Activated naive CD8-positive, alpha-beta T cell treated with anti-CD3 and anti-CD28 coated beads, Interleukin-2, amount 10 ng/mL, durations not matched to agents 7 days and 5 days (primary cell): ENCODE results near the gene CD300LG. TPM values are rescaled to one million over a fixed set of nuclear protein-coding genes. Genes with fewer than 3 reads are reported as not detected.

Experiments used
- ATAC-seq: fragments of 150-1000 bp; cut with Tn5 transposase; one replicate; pipeline ENCODE4 v1.10.0; 2021; ENCODE audit warnings: low read depth, moderate library complexity
- POLR2A ChIA-PET: fragments of 350-600 bp; sonication (Branson Sonifier 250); formaldehyde crosslinking; loops from one replicate; lab custom pipeline; 2021; ENCODE audit warnings: antibody characterized with exemption; lab: Charles Lee
- DNase-seq: peaks from one replicate; pipeline ENCODE4 v3.0.0; 2021
- H3K27ac Mint-ChIP-seq: one replicate; pipeline ENCODE4 v1.8.0; 2022; ENCODE audit warnings: mild to moderate bottlenecking, mixed read lengths
- H3K27me3 Mint-ChIP-seq: one replicate; pipeline ENCODE4 v1.8.0; 2022; ENCODE audit warnings: mild to moderate bottlenecking, moderate library complexity, mixed read lengths
- H3K36me3 Mint-ChIP-seq: one replicate; pipeline ENCODE4 v1.8.0; 2021; ENCODE audit warnings: mild to moderate bottlenecking, mixed read lengths
- H3K4me1 Mint-ChIP-seq: one replicate; pipeline ENCODE4 v1.8.0; 2021; ENCODE audit warnings: mixed read lengths
- H3K4me3 Mint-ChIP-seq: one replicate; pipeline ENCODE4 v1.8.0; 2022; ENCODE audit warnings: mild to moderate bottlenecking, moderate library complexity, mixed read lengths
- H3K9me3 Mint-ChIP-seq: one replicate; pipeline ENCODE4 v1.8.0; 2021; ENCODE audit warnings: mixed read lengths
- total RNA-seq, 2 experiments: library from RNA; stranded (reverse); gene quantifications; one replicate each; pipeline ENCODE4 v1.2.3, GENCODE V29; 2021

The CD300LG gene
- total RNA-seq, 2 experiments from 2014 or later: not detected

- ATAC-seq (no peak), DNase-seq (no peak)
- peaks cover 4% of the 10 kb centered on the region for H3K27me3 Mint-ChIP-seq
- no peak overlapping the region for H3K4me3 Mint-ChIP-seq
- no peaks in the 10 kb centered on the region for H3K4me1 Mint-ChIP-seq
- POLR2A ChIA-PET: no interaction called here
- no peaks in the 10 kb centered on the region for H3K36me3 Mint-ChIP-seq
- no peaks in the 10 kb centered on the region for H3K9me3 Mint-ChIP-seq
- H3K27ac Mint-ChIP-seq: no peak overlapping the region
Observed at GRCh38 chr17:43814714-43815113, 32.3 kb upstream of the CD300LG start.

GRCh38 chr17:43816336-43817320 is 30.3 kb upstream of the CD300LG start:
- Mint-ChIP-seq H3K36me3 (no peaks in the 10 kb centered on the region), H3K4me1 (no peaks in the 10 kb centered on the region), H3K27me3 (peaks cover 6% of the 10 kb centered on the region), H3K27ac (no peak overlapping the region), H3K9me3 (no peaks in the 10 kb centered on the region), H3K4me3 (no peak overlapping the region)
- POLR2A ChIA-PET: no interaction called here
- no peak for DNase-seq
- ATAC-seq: no peak

GRCh38 chr17:43817826-43818225 is 29.1 kb upstream of the CD300LG start:
- Mint-ChIP-seq H3K4me3 (no peak overlapping the region), H3K9me3 (no peaks in the 10 kb centered on the region), H3K27me3 (peaks cover 6% of the 10 kb centered on the region), H3K27ac (no peak overlapping the region), H3K36me3 (no peaks in the 10 kb centered on the region), H3K4me1 (no peaks in the 10 kb centered on the region)
- ATAC-seq (no peak), DNase-seq (no peak)
- POLR2A ChIA-PET: interaction anchor here (0.6 kb wide), 1 partner anchor 31 kb away, joined by 3 read pairs; no protein-coding TSS in a partner anchor

- Mint-ChIP-seq H3K27ac (no peak overlapping the region), H3K4me3 (no peak overlapping the region), H3K36me3 (no peaks in the 10 kb centered on the region), H3K4me1 (no peaks in the 10 kb centered on the region), H3K9me3 (no peaks in the 10 kb centered on the region), H3K27me3 (peaks cover 6% of the 10 kb centered on the region)
- ATAC-seq: no peak
- DNase-seq: no peak
- POLR2A ChIA-PET: no interaction called here
Observed at GRCh38 chr17:43818966-43819365, 28.0 kb upstream of the CD300LG start.

- H3K36me3 Mint-ChIP-seq: no peaks in the 10 kb centered on the region
- no peak for ATAC-seq
- H3K9me3 Mint-ChIP-seq: no peaks in the 10 kb centered on the region
- no peak overlapping the region for H3K4me3 Mint-ChIP-seq
- peaks cover 6% of the 10 kb centered on the region for H3K27me3 Mint-ChIP-seq
- POLR2A ChIA-PET: no interaction called here
- no peak overlapping the region for H3K27ac Mint-ChIP-seq
- H3K4me1 Mint-ChIP-seq: no peaks in the 10 kb centered on the region
- DNase-seq: no peak
Observed at GRCh38 chr17:43820759-43821158, 26.2 kb upstream of the CD300LG start.

- POLR2A ChIA-PET: no interaction called here
- H3K36me3 Mint-ChIP-seq: no peaks in the 10 kb centered on the region
Observed at GRCh38 chr17:43822570-43823190, 24.3 kb upstream of the CD300LG start.

GRCh38 chr17:43823350-43824084 is 23.5 kb upstream of the CD300LG start:
- POLR2A ChIA-PET: no interaction called here
- no peak overlapping the region for H3K27ac Mint-ChIP-seq
- H3K4me1 Mint-ChIP-seq: no peaks in the 10 kb centered on the region

More at GRCh38 chr17:43822570-43823190, 24.3 kb upstream of the CD300LG start:
- DNase-seq: no peak
- H3K27ac Mint-ChIP-seq: no peak overlapping the region
- H3K4me1 Mint-ChIP-seq: no peaks in the 10 kb centered on the region
- H3K27me3 Mint-ChIP-seq: peaks cover 6% of the 10 kb centered on the region
- no peak overlapping the region for H3K4me3 Mint-ChIP-seq
- ATAC-seq: no peak
- no peaks in the 10 kb centered on the region for H3K9me3 Mint-ChIP-seq

GRCh38 chr17:43825567-43825966 is 21.4 kb upstream of the CD300LG start:
- ATAC-seq: no peak
- no peaks in the 10 kb centered on the region for H3K36me3 Mint-ChIP-seq
- H3K9me3 Mint-ChIP-seq: no peaks in the 10 kb centered on the region
- POLR2A ChIA-PET: no interaction called here
- peaks cover 2% of the 10 kb centered on the region for H3K27me3 Mint-ChIP-seq
- no peak overlapping the region for H3K4me3 Mint-ChIP-seq
- no peaks in the 10 kb centered on the region for H3K4me1 Mint-ChIP-seq
- no peak for DNase-seq
- no peak overlapping the region for H3K27ac Mint-ChIP-seq

More at GRCh38 chr17:43823350-43824084, 23.5 kb upstream of the CD300LG start:
- Mint-ChIP-seq H3K36me3 (no peaks in the 10 kb centered on the region), H3K9me3 (no peaks in the 10 kb centered on the region), H3K4me3 (no peak overlapping the region), H3K27me3 (peaks cover 7% of the 10 kb centered on the region)
- DNase-seq (no peak), ATAC-seq (no peak)

GRCh38 chr17:43826206-43826605 is 20.8 kb upstream of the CD300LG start:
- Mint-ChIP-seq H3K9me3 (no peaks in the 10 kb centered on the region), H3K27me3 (peaks cover 7% of the 10 kb centered on the region), H3K4me3 (no peak overlapping the region), H3K4me1 (no peaks in the 10 kb centered on the region), H3K36me3 (no peaks in the 10 kb centered on the region), H3K27ac (no peak overlapping the region)
- ATAC-seq (no peak), DNase-seq (no peak)
- POLR2A ChIA-PET: no interaction called here

GRCh38 chr17:43827596-43827995 is 19.4 kb upstream of the CD300LG start:
- H3K4me3 Mint-ChIP-seq: no peak overlapping the region
- ATAC-seq (no peak), DNase-seq (no peak)
- POLR2A ChIA-PET: no interaction called here
- no peak overlapping the region for H3K27ac Mint-ChIP-seq
- no peaks in the 10 kb centered on the region for H3K9me3 Mint-ChIP-seq
- H3K27me3 Mint-ChIP-seq: peaks cover 19% of the 10 kb centered on the region
- H3K36me3 Mint-ChIP-seq: no peaks in the 10 kb centered on the region
- H3K4me1 Mint-ChIP-seq: peaks cover 1% of the 10 kb centered on the region

GRCh38 chr17:43829738-43830137 is 17.2 kb upstream of the CD300LG start:
- Mint-ChIP-seq H3K27ac (no peak overlapping the region), H3K4me1 (peaks cover 5% of the 10 kb centered on the region), H3K4me3 (no peak overlapping the region), H3K9me3 (peaks cover 3% of the 10 kb centered on the region), H3K36me3 (peaks cover 2% of the 10 kb centered on the region), H3K27me3 (peaks cover 34% of the 10 kb centered on the region)
- ATAC-seq (no peak), DNase-seq (no peak)
- POLR2A ChIA-PET: no interaction called here

- H3K4me3 Mint-ChIP-seq: no peak overlapping the region
- H3K4me1 Mint-ChIP-seq: peaks cover 5% of the 10 kb centered on the region
- no peak for ATAC-seq
- peaks cover 43% of the 10 kb centered on the region for H3K27me3 Mint-ChIP-seq
- POLR2A ChIA-PET: no interaction called here
- no peak for DNase-seq
- peaks cover 3% of the 10 kb centered on the region for H3K9me3 Mint-ChIP-seq
- peaks cover 2% of the 10 kb centered on the region for H3K36me3 Mint-ChIP-seq
- no peak overlapping the region for H3K27ac Mint-ChIP-seq
Observed at GRCh38 chr17:43830510-43831140, 16.4 kb upstream of the CD300LG start.

GRCh38 chr17:43831633-43832032 is 15.3 kb upstream of the CD300LG start:
- H3K4me3 Mint-ChIP-seq: no peak overlapping the region
- H3K27me3 Mint-ChIP-seq: peaks cover 52% of the 10 kb centered on the region
- no peak for DNase-seq
- no peak for ATAC-seq
- POLR2A ChIA-PET: no interaction called here
- peaks cover 2% of the 10 kb centered on the region for H3K36me3 Mint-ChIP-seq
- H3K4me1 Mint-ChIP-seq: peaks cover 5% of the 10 kb centered on the region
- no peak overlapping the region for H3K27ac Mint-ChIP-seq
- peaks cover 3% of the 10 kb centered on the region for H3K9me3 Mint-ChIP-seq
